LNCAP (cell line): ENCODE measurements around the gene C1QTNF9B.

Experiments
- CTCF ChIP-seq: fragments of 450-650 bp; IDR thresholded peaks from 2 replicates; pipeline ENCODE4 v1.5.1; 2017; ENCODE audit warnings: mild to moderate bottlenecking

The C1QTNF9B gene

GRCh38 chr13:23888658-23889614, 8.4 kb downstream of the C1QTNF9B start, which contains the start of gene MIPEP:
Gene MIPEP, minus strand, starts transcription at chr13:23889400. Its CDS starts 80 bp downstream, at chr13:23889320.
- TF ChIP-seq CTCF: peak; percentile 71

DNA sequence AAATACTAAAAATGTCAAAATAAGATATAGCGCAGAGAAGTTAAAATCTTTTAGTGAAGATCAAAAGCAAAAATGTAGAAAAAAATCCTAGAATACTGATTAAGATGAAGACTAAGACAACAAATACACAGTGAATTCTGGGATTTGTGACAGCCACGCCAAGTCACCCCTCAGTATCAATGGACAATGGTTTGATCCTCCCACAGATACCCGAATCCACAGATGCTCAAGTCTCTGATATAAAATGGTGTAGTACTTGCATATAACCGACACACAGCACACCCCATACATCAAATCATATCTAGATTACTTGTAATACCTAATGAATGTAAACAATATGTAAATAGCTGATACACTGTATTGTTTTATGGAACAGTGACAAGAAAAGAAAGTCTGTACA, 14.0 kb downstream of the C1QTNF9B start:
- TF ChIP-seq CTCF: no peak

DNA sequence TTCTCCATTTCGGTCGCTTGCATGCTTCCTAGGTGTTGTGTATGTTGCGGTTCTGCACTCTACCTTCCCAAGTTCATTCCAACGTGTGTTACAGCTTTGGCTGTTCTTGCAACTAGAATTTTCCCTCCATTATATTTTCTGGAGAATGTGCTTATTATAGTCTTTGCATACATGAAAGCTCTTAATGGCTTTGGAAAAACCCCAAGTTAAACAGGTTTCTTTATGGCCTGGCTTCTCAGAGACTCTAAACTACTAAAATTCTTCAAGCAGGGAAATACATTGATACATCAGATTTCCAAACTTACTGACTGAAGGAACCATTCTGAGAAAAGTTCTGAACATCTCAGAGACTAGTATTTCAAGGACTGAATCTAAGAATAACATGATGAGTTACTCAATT, 20.0 kb downstream of the C1QTNF9B start:
- no peak for TF ChIP-seq CTCF

DNA sequence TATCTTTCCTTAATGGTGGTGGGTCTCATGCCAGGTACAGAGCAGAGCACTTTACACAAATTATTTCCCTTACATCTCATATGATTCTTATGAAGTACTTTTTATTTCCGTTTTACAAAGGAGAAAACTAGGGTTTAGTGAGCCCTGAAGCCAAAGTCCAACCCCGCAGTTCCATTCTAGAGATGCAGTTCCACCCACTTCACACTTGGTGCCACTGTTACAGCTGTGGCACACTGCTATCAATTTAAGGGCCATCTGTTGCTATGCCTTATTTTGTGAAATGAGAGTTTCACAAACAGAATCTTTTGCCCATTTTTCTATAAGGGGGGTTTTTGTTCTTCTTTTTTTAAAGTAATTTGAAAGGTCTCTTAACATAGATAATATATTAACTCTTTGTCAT, 21.0 kb downstream of the C1QTNF9B start:
- peak; percentile 50 for TF ChIP-seq CTCF

DNA sequence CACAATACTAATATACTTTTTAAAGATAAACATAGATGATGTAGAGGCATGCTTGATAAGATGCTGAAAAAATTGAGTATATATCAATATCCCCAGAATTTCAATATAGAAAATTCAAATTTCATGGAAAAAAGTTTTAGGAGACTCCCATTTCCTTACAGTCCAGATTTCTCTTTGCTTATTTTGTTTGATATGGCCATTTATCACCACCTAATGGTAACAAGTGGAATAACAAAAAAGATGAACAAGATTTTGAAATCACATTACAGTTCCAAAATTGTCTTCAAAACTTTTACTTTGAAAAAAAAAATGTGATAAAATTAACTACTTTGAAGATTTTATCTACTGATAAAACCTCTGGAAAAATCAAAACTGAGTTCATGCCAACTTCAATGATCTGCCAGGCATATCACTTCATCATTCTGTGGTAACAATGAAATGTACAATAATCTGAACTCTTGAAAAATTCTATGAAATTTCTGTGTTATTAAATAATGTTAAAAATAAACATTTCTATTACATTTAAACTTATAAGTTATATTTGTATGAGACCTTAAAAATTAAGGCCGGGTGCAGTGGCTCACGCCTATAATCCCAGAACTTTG, 25.6 kb downstream of the C1QTNF9B start:
- peak; percentile 51 for TF ChIP-seq CTCF

DNA sequence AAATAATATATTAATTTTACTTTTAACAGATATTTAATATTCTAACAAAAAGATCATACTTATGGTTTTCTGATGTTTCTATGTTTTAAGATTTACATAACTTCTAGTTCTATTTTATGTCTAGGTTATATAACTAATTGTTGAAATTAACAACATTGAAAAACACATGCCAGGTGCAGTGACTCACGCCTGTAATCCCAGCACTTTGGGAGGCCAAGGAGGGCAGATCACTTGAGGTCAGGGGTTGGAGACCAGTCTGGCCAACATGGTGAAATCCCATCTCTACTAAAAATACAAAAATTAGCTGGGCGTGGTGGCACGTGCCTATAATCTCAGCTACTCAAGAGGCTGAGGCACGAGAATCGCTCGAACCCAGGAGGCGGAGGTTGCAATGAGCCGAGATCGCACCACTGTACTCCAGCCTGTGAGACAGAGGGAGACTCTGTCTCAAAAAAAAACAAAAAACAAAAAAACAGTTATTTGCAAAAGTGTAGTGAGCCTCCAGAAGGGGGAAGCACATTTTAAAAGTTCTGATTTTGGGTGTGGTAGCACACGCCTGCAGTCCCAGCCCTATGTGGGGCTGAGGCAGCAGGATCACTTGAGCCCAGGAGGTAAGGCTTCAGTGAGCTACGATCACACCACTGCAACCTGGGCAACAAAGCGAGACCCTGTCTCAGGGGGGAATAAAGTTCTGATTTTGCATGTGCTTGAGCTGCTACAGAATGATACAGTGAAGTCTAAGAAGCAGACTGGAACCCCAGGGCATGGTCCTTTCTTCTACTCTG, 26.8 kb downstream of the C1QTNF9B start:
- no peak for TF ChIP-seq CTCF

DNA sequence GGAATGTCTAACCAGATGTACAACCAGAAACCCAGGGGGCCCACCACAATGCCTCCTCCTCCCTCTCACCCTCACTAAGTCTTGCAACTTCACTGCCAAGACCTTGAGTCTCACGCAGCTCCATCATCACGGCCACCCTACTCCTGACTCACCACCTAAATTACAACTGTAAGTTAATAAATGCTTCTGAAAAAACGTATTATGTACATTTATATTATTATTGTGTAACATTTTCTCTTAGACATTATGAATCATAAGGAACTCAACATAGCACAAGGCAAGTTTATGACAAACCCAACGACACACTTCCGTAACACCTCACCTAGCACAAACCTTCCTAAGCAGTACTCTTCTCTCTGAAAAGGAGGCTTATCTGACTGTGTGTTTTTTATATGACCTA, 28.8 kb downstream of the C1QTNF9B start:
- TF ChIP-seq CTCF: no peak
